HG02642 (cell line): Measurements from ENCODE around the gene GMDS.
A peak's percentile ranks its signal among the peaks of the same experiment; 100 is the strongest.

Source experiments
- ATAC-seq: cut with Tn5 transposase; IDR thresholded peaks from one replicate; pipeline ENCODE4 v1.9.1; 2021; ENCODE audit warnings: mild to moderate bottlenecking; ENCODE audit not compliant: unreplicated experiment, poor library complexity

Gene GMDS

DNA sequence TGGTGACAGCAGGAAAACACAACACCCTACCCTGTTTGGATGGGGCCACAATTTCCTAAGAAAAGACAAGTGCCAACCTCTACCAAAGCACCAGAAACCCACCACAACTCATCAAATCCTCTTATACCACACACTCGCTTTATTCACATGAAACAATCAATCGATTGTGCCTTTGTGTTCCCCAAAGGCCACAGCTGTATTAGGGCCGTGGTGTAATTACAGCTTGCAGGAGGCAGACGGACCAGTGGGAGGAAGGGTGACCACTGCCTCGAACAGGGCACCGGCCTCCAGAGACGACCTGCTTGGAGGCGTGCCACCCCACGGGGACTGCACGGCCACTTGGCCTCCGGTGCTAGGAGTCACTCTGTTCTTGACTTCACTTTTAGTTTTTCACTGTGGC, 371.6 kb downstream of the GMDS start:
- ATAC-seq = no peak

DNA sequence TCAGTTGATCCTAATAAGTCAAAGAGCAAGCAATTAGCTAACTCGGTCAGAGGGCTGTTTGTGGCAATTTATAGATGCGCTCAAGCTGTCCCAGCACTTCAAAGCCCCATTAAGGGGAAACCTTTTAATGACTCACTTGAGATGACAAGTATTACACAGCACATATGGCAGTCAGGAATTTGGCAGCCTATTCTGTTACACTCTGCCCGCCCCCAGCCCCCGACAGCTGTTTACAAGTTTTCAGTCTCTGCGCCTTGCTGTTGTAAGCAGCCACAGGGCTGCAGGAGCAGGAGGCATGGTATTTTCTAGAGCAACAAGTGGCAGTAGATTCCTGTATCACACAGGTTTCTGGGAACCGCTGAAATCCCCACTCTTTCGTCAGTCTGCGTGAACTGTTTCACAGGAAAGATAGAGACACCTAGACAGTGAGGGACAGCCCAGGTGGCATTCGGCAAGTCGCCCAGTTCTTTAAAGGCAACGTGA, 372.7 kb downstream of the GMDS start:
- ATAC-seq = no peak

DNA sequence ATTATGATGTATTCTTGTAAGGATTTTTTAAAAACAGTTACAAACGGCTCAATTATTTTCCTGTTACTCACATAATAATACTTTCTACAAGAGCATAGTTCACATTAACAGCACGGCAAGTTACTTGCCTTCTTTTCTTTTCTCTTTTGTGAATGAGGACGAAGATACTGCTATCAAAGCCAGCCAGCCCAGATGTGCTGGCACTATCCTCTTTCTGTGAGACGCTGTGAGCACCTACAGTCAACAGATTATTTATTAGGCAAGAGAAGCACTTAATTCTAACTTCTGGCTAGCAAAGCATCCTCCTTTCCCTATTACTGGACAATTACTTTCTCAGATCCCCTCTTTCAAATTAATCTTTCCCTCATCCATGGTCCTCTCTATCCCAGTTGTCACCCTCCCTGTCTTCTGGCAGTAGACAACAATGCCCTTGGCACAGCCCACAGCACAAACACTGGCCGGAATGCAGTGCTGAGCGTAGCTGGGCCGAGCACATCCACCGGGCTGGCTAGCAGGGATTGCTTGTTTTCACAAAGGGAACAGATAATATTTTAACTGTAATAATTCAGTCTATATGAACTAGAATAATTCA, 373.6 kb downstream of the GMDS start:
- ATAC-seq = no peak

DNA sequence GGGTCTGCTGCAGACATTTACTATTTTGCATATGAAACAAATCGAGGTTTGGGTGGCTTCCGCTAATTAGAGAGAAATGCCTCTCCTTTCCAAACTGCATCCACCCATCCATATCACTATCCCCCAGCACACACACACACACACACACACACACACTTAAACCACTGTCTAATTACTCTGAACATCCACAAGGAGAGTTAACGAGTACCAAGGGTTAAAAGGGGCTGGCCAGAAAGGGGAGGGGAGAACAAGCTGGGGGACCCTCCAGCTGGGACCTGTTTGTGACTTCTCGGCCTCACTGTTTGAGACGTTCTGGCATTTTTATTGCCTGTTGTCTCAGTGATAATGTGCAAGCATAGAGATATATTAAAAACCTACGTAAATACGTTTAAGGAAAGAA, 374.5 kb downstream of the GMDS start:
- no peak for ATAC-seq

DNA sequence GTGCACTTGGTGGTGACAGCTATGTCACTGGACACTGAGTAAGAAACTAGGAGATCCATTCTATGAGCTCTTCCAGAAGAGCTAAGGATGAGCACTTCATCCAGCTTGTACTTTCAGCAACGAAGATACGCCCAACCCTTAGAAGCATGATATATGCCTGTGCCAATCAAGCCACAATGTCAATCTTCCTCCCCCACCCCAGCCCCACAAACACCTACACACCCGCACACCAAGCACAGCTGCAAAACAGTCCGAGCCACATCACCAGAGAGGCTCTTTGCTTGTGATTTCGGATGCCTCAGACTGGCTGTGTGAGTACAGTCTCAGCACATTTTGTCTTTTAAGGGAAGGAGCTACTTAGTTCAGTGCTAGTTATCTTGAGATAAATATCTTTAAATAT, 375.2 kb downstream of the GMDS start:
- no peak for ATAC-seq

DNA sequence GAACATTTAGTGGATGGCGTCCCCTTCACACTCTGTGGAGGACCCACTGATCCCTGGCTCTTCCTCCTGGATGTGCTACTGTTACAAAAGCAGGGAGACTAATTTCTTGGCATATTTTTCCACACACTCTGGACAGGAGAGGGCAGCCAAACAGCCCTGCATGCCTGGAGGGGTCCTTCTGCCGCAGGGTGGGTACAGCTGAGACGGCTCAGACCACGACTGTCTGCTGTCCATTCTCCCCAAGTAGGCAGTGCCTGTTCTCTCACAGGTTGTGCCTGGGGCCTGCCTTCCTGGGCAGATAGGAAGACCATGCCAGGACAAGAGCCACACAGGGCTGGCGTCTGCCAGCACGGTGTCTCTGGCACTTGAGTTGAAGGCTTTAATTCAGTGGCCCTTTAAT, 375.6 kb downstream of the GMDS start:
- no peak for ATAC-seq

DNA sequence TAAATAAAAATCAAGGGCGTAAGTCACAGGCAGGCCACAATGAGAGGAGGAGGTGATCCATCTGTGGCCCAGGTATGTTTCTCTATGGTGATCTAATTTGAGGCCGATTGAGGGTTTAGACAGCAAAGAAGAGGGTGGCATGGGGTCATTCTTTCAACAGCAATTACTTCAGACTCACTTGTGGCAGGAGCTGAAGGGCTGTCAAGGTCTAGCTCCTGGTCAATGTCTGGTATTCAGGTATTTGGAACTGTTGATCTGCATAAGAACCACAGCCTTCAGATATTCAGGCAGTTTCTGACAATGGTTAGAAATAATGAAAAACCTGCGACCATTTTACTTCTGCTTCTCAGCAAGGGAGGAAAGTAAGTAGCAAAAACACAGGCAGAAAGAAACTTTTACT, 376.1 kb downstream of the GMDS start:
- ATAC-seq = no peak

DNA sequence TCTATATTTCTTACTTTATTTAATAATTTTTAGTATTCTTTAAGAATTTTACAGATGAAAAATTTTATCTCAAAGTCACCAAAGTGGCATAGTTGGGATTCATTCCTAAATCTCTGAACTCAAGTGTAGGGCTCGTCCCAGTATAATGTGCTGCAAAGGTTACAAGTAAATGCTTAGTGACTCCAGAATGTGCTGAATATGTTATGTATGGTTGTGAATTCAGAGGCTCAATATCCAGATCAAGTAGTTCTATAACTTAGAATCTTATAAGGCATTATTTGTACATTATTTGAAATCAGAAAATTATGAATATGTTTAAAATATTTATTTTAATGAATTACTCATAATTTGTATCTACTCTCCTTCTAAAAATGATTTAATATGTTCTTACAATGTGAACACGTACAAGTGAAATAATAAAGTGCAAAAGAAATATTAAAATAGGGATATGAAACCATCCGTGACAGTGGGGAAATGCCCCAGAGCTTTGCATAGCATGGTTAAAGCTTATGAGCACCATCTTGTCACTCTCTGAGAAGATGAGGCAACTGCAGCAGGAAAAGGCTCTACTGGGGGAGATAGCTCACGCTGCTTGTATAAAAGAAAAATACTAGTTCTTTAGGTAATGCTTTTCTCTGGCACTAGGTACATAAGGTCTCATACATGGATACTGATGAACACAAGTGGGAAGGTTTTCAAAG, 376.7 kb downstream of the GMDS start:
- peak; percentile 73 for ATAC-seq

DNA sequence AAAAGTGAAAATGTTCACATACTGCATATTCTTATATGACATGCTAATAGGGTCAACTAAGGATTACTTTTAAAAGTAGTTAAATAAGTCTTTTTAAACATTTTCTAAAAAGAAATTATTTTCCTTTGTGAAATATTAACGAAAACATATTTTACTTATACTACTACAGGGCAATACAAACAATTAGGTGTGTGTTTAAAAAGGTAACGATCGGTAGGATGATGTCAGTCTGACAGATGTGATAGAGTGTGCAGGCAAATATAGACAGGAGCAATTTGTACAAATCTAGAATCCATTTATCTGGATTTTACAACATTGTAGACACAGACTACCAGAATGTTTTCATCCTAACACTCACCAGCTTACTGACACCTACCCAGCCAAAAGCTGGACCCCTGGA, 378.2 kb downstream of the GMDS start:
- ATAC-seq = no peak

DNA sequence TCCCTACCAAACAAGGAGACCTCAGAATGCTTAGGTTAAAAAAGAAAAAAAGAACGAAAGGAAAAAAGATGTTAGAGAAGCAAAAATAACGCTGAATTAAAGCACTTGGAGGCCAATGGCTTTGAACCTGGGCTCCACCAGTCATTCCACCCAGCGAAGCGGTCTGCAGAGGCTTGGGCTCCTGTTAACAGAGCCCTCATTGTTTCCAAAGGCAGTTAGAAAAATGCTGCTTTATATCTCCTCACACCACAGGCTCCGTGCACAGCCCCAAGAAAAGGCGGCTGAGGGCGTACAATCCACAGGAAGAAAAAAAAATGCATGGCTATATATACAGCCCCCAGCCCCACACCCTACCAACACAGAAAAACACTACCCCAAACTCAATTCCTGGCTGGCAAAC, 379.8 kb downstream of the GMDS start:
- ATAC-seq = no peak

DNA sequence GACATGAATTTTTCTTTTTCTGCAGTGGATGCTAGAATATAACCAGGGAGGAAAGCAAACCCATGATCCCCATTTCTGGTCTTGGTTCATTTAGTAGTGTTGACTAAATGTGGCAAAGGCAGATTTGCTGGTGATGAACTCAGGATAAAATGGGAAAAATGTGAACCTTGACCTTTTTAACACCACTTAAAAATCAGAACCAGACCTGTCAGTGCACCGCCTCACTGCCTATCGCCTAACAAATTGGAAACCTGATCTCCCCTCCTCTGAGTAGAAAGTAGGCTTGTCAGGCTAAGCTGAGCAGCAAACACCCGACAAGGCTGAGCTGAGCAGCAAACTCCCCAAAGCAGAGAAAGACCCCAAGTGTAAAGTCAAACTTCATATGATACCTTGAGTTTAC, 380.9 kb downstream of the GMDS start:
- ATAC-seq = no peak

DNA sequence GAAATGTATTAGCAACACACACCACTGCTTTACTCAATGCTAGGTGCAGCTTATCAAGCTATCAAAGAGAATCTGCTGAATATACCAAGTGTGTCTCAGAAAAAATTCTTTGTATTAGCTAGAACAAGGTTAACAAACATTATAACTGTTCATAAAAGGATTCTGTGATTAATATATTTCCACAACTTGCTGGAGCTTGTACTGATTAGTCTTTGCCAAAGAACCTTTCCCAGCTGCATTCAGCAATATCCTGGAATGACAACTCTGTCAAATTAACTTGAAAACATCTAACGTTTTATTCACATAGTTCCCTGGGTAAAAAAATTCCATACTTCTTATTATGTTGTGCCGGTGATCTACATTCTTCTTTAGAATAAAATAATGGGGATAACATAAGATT, 383.0 kb downstream of the GMDS start:
- ATAC-seq = no peak

DNA sequence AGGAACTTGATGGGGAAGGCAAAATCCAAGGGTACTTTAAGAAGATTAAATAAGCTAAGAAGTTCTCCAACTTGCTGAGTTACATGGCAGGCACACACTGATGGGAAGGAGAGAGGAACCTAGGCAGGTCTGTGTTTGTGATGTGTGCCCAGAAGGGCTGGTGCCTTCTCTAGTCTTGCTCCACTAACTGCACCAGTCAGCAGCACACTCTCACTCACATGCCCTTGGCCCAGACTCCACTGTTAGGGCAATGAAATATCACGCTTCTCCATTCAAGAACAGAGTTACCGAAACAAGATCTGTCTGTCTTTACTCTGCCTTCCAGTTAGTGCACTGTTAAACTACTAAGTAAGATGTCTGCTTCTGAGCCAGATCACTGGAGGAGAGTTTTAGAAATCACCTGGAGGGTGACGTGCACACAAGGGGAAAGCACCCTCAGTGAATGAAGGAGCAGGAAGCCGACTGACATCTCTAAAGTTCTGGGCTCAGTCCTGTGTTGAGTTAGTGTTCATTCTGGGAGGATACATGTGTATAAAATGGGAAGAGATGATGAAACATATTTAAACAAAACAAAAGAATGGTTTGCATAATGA, 384.6 kb downstream of the GMDS start:
- peak; percentile 57 for ATAC-seq

DNA sequence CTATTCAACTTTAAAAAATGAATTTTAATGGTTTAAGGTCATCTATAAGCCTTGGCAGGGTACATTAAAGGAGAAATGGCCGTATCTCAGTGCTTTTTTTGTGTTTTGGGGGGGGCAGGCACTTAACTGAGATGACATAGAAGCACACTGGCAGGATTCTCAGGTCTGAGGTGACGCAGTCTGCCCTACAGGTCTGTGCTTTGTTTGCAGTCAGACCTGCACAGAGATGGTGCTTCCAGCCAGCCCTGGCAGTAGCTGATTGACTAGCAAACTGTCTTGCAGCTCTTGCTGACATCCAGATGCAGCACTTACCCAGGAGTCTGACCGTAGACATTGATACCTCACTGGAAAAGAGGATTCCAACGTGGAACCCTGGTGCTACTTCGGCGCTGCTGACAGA, 386.5 kb downstream of the GMDS start:
- ATAC-seq = no peak

DNA sequence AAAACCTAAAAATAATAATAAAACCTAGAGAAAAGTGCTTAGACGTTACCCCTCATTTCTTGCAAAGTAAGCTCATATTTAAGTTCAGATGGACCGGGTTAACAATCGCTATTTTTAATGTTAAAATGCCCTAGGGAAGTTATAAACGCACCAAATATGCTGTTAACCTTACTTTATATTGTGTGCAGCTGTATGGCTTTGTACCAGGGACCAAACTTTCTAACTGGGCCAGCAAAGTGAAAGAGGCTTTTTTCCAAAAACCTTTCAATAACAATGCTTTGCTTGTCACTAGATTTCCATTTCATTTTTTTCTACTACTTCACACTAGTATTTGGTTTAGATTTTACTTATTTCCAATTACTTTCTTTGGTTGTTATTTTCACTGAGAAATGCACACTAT, 387.2 kb downstream of the GMDS start:
- no peak for ATAC-seq

DNA sequence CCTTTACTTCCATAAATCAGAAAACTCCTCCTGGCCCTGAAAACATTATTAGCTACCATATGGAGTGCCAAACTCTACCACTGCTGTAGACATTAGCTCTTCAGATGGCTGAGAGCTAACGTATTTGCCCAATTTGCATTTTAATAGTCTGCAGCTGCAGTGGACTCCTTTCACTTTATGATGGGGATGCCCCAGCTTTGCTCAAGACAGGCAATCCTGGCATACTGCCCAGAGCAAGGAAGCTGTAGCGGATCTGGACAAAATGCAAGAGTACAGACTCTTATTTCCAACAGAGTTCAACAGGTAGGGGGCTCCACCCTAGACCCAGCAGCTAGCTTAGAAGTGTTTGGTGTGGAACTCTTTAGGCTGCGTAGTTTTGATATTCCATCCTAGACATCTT, 389.0 kb downstream of the GMDS start:
- ATAC-seq = peak; percentile 91

DNA sequence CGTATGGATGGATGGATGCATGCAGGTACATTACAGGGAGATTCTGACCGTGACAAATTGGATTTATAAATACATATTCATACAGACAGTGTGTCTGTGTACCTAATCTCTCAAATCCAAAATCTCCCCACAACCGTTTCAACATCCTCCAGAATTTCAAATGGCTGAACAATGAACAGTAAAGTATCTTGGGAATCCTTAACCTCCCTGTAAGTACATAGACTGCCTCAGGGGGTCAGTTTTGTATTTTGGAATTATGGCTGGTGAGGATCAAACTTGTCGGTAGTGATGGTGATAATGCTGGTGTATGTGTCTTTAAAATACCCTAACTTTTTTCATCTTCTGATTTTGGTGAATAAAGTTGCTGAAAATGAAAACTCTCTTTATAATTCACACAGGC, 389.5 kb downstream of the GMDS start:
- ATAC-seq = no peak

DNA sequence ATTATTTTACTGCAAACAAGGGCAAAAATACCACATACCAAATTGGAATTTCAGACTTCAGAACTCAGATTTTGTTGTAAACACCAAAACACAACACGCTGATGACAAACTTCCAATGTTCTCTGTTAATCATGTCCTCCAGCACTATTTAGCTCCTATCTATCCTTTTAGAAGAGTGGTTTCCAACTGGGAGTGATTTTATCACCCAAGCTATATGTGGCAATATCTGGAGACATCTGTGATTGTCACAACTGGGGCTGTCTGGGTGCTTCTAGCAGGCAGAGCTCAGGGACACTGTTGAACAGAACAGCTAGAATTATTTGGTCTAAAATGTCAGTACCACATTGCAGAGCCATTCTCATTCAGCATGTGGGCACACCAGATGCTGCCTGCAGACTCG, 391.1 kb downstream of the GMDS start:
- no peak for ATAC-seq

DNA sequence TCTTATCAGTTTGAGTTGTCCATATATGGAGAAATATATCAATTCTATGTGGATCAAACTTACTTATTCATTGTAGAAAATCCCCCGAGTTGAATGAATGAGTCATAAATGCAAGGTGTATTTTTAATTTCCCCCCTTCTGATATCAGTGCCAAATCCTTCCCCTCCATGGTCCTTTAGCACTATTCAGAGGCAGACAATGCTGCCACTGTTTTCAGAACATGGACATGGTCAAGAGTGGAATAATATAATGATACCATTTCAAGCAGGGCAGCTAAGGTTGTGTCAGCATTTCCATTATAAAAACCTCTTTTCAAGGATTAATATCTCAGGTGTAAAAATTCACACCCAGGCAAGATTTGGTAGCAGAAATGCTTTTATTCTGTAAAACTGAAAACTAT, 391.6 kb downstream of the GMDS start:
- no peak for ATAC-seq

DNA sequence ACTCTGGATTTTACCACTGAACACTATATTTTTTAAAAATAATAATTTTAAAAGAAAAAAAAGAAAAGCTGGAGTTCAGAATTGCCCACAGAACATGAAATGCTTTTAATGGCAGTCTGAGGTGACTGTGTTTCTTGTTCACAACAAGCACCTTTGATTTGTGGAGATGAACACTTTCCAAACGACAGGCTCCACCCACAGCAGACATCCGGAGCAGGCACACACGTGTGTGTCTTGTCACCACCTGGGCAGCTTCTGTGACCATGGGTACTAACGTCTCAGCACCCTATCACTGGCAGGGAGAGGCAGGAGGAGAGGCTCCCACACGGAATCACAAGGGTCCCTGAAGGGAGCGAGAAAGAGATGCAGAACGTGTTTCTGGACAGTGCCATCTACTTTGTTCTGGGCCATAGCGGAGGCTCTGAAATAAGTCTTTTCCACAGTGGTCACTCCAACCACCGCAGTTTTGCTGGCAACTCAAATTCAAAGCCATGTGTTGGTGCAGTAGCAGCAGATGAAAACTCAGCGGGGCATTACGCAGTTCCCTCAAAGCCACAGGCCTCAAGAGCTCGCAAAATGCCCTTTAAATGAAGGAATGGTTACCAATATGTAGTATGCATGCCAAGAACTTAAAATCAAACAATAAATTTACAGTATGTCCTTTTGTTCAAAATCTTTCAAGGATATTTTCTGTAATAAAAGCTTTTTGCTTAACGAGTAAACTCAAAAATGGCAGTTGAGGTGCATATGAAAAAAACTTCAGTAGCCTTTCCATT, 393.5 kb downstream of the GMDS start:
- no peak for ATAC-seq

DNA sequence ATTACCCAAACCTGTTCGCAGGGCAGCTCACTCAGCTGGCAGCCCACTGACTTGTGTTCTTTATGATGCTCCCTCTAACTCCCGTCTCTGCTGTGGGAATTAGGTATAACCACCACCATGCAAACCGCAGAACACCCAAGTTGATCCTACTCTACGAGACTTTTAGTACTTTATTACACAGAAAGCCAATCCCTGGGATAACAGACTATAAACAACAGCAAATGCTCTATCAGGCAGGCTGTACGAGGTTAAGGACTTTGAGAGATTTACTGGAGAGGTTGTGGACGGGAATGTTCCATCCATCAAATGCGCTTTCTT, 394.6 kb downstream of the GMDS start:
- ATAC-seq = no peak
